NCI-H2081 (cell line): ENCODE measurements around the gene MCFD2.

Source experiments
- DNase-seq, 2 experiments: peaks; one replicate each; lab custom pipeline; 2025; lab: John Stamatoyannopoulos, UW

Gene MCFD2

GRCh38 chr2:46873604-46874068, 42.0 kb downstream of the MCFD2 start:
- DNase-seq, result no peak

- DNase-seq, result no peak
These were observed 42.6 kb downstream of the MCFD2 start for GRCh38 chr2:46872902-46873603.

GRCh38 chr2:46871976-46872381, 43.6 kb downstream of the MCFD2 start:
- no peak for DNase-seq

GRCh38 chr2:46870051-46870839, 45.4 kb downstream of the MCFD2 start:
- DNase-seq, result no peak

GRCh38 chr2:46869621-46870020, 46.0 kb downstream of the MCFD2 start:
- no peak for DNase-seq

- DNase-seq, result no peak
These were observed 48.8 kb downstream of the MCFD2 start for GRCh38 chr2:46866770-46867246.

GRCh38 chr2:46865181-46865970, 50.2 kb downstream of the MCFD2 start:
- DNase-seq, result no peak

- DNase-seq, result no peak
These were observed 51.7 kb downstream of the MCFD2 start for GRCh38 chr2:46863882-46864281.

- DNase-seq, result no peak
These were observed 53.1 kb downstream of the MCFD2 start for GRCh38 chr2:46862514-46862913.

- no peak for DNase-seq
These were observed 53.7 kb downstream of the MCFD2 start for GRCh38 chr2:46861916-46862315.

GRCh38 chr2:46859482-46859881, 56.1 kb downstream of the MCFD2 start:
- no peak for DNase-seq

- DNase-seq, result no peak
These were observed 56.9 kb downstream of the MCFD2 start for GRCh38 chr2:46858702-46859090.

GRCh38 chr2:46857871-46858701, 57.5 kb downstream of the MCFD2 start:
- no peak for DNase-seq

- DNase-seq, result no peak
These were observed 59.3 kb downstream of the MCFD2 start for GRCh38 chr2:46856336-46856735.

GRCh38 chr2:46855805-46856204, 59.8 kb downstream of the MCFD2 start:
- no peak for DNase-seq

- no peak for DNase-seq
These were observed 61.3 kb downstream of the MCFD2 start for GRCh38 chr2:46854260-46854659.

GRCh38 chr2:46852598-46852997, 63.0 kb downstream of the MCFD2 start:
- no peak for DNase-seq

GRCh38 chr2:46852124-46852523, 63.5 kb downstream of the MCFD2 start:
- no peak for DNase-seq
